Peyer's patch (tissue), 4 donors: Measurements from ENCODE around the gene XIAP.
"Not testable (repeated sequence)": the region's sequence is repeated elsewhere in the genome, so short reads cannot be mapped to it uniquely, and the experiment has no call there.

Experiments
- POLR2A ChIP-seq, 2 donors: fragments of 450-650 bp; IDR thresholded peaks; one replicate each; pipeline ENCODE4 v1.5.1; 2017; ENCODE audit warnings: antibody characterized with exemption in 2 of 2, mild to moderate bottlenecking in 2 of 2, moderate library complexity in 2 of 2
- TF ChIP-seq, protein P1 (sequence below), 6 experiments: fragments of 450-650 bp in 4 of 6; fragments of 200-600 bp in 2 of 6; sonication (generic) in 1 of 6; IDR thresholded peaks; one replicate each; pipeline ENCODE4 v1.5.1; 2017 to 2019; ENCODE audit warnings: antibody characterized with exemption in 6 of 6, mild to moderate bottlenecking in 3 of 6, moderate library complexity in 1 of 6

DNA sequence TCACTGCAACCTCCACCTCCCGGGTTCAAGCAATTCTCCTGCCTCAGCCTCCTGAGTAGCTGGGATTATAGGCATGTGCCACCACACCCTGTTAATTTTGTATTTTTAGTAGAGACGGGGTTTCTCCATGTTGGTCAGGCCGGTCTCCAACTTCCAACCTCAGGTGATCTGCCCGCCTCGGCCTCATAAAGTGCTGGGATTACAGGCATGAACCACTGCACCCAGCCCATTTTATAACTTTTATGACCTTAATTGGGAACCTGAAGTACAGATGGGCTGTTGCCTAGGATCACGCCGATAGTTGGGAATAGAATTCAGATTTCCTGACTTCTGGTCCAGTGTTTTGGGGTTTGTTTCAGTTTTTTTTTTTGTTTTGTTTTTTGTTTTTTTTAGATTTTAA is 43.4 kb downstream of the XIAP start:
- TF ChIP-seq, protein P1, sequence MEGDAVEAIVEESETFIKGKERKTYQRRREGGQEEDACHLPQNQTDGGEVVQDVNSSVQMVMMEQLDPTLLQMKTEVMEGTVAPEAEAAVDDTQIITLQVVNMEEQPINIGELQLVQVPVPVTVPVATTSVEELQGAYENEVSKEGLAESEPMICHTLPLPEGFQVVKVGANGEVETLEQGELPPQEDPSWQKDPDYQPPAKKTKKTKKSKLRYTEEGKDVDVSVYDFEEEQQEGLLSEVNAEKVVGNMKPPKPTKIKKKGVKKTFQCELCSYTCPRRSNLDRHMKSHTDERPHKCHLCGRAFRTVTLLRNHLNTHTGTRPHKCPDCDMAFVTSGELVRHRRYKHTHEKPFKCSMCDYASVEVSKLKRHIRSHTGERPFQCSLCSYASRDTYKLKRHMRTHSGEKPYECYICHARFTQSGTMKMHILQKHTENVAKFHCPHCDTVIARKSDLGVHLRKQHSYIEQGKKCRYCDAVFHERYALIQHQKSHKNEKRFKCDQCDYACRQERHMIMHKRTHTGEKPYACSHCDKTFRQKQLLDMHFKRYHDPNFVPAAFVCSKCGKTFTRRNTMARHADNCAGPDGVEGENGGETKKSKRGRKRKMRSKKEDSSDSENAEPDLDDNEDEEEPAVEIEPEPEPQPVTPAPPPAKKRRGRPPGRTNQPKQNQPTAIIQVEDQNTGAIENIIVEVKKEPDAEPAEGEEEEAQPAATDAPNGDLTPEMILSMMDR (IDR thresholded peaks at IDR 0.05) = not testable (repeated sequence)
- not testable (repeated sequence) for TF ChIP-seq POLR2A (IDR thresholded peaks at IDR 0.05)
